MCF 10A (cell line): ENCODE measurements around the gene NFATC1. TPM values are rescaled to one million over a fixed set of nuclear protein-coding genes. Genes with fewer than 3 reads are reported as not detected.
"Not testable (repeated sequence)": the region's sequence is repeated elsewhere in the genome, so short reads cannot be mapped to it uniquely, and the experiment has no call there.

Source experiments
- BruUV-seq: library from RNA; stranded (reverse); fragments of 400-500 nt; replicated peaks from 2 replicates; lab custom pipeline; 2021; lab: Mats Ljungman, UMichigan
- CTCF ChIA-PET: fragments of 300-600 bp; sonication (Branson Sonifier 250); formaldehyde crosslinking; extraction: SDS; loops from one replicate; lab custom pipeline; 2021; ENCODE audit warnings: antibody characterized with exemption, inconsistent platforms; lab: Yijun Ruan, JAX
- POLR2A ChIA-PET: fragments of 300-600, 350-650 bp; sonication (Branson Sonifier 250); formaldehyde crosslinking; extraction: SDS; loops from one replicate; lab custom pipeline; 2020; ENCODE audit warnings: antibody characterized with exemption, inconsistent platforms; lab: Yijun Ruan, JAX
- DNase-seq: peaks from one replicate; pipeline ENCODE4 v3.0.0-alpha.2; 2018; ENCODE audit not compliant: unreplicated experiment
- H3K27ac Mint-ChIP-seq: one replicate; pipeline ENCODE4 v1.8.0; 2022; ENCODE audit warnings: mild to moderate bottlenecking, low read depth, mixed read lengths; ENCODE audit not compliant: unreplicated experiment
- H3K27me3 Mint-ChIP-seq: one replicate; pipeline ENCODE4 v1.8.0; 2022; ENCODE audit warnings: mixed read lengths; ENCODE audit not compliant: insufficient read depth, unreplicated experiment
- H3K36me3 Mint-ChIP-seq: one replicate; pipeline ENCODE4 v1.8.0; 2022; ENCODE audit warnings: mild to moderate bottlenecking, moderate library complexity, mixed read lengths; ENCODE audit not compliant: insufficient read depth, unreplicated experiment
- H3K4me1 Mint-ChIP-seq: one replicate; pipeline ENCODE4 v1.8.0; 2022; ENCODE audit warnings: mixed read lengths; ENCODE audit not compliant: insufficient read depth, unreplicated experiment
- H3K4me3 Mint-ChIP-seq: one replicate; pipeline ENCODE4 v1.8.0; 2022; ENCODE audit warnings: mild to moderate bottlenecking, moderate library complexity, mixed read lengths; ENCODE audit not compliant: unreplicated experiment
- H3K9me3 Mint-ChIP-seq: one replicate; pipeline ENCODE4 v1.8.0; 2022; ENCODE audit warnings: mixed read lengths; ENCODE audit not compliant: unreplicated experiment
- CTCF ChIP-seq: fragments of 200-600 bp; IDR thresholded peaks from one replicate; pipeline ENCODE4 v1.8.0; 2022; ENCODE audit warnings: antibody characterized with exemption, mild to moderate bottlenecking; ENCODE audit not compliant: unreplicated experiment
- intact Hi-C: fragments of 100-400 bp; cut with micrococcal nuclease; formaldehyde crosslinking; loops from 2 replicates; pipeline ENCODE4 v1.14.1; 2022
- total RNA-seq: library from RNA; stranded (reverse); gene quantifications from 2 replicates; pipeline ENCODE4 v1.2.3, GENCODE V29; 2022

NFATC1 gene
- total RNA-seq, 1 experiment from 2014 or later = 2.0 TPM

- H3K27me3 Mint-ChIP-seq = no peaks in the 10 kb centered on the region
- H3K9me3 Mint-ChIP-seq = no peaks in the 10 kb centered on the region
- no peak overlapping the region for H3K27ac Mint-ChIP-seq
- CTCF ChIA-PET = interaction anchor here (0.5 to 2.9 kb wide), 4 partner anchors 155 to 588 kb away, joined by 3 to 13 read pairs (median 7); no protein-coding TSS in a partner anchor
- intact Hi-C loops = loop anchor here (5.0 kb wide), 1 partner anchor 387 kb away; no protein-coding TSS in a partner anchor
- TF ChIP-seq CTCF = no peak
- BruUV-seq = no TSS peak
- no peak for DNase-seq
- POLR2A ChIA-PET = no interaction called here
- H3K4me3 Mint-ChIP-seq = no peak overlapping the region
- H3K36me3 Mint-ChIP-seq = peaks cover 22% of the 10 kb centered on the region
- H3K4me1 Mint-ChIP-seq = no peaks in the 10 kb centered on the region
Observed at GRCh38 chr18:79374408-79375171, 21.1 kb upstream of the NFATC1 start.

- BruUV-seq = no TSS peak
- ChIA-PET POLR2A (interaction anchor here (0.6 kb wide), 1 partner anchor 125 kb away, joined by 3 read pairs; no protein-coding TSS in a partner anchor), CTCF (interaction anchor here (0.6 to 2.9 kb wide), 3 partner anchors 154 to 267 kb away, joined by 4 to 13 read pairs (median 11); no protein-coding TSS in a partner anchor)
Observed at GRCh38 chr18:79375441-79376154, 20.1 kb upstream of the NFATC1 start.

GRCh38 chr18:79376661-79377060 is 19.1 kb upstream of the NFATC1 start:
- H3K36me3 Mint-ChIP-seq = peaks cover 26% of the 10 kb centered on the region
- DNase-seq, POLR2A ChIA-PET, H3K27me3 Mint-ChIP-seq, H3K27ac Mint-ChIP-seq, H3K4me3 Mint-ChIP-seq, H3K9me3 Mint-ChIP-seq, BruUV-seq, H3K4me1 Mint-ChIP-seq: not testable (repeated sequence)
- CTCF ChIA-PET = interaction anchor here (0.6 to 2.9 kb wide), 5 partner anchors 153 to 1314 kb away, joined by 3 to 13 read pairs (median 4); no protein-coding TSS in a partner anchor
- intact Hi-C loops = loop anchor here (5.0 kb wide), 1 partner anchor 389 kb away; no protein-coding TSS in a partner anchor

More at GRCh38 chr18:79375441-79376154, 20.1 kb upstream of the NFATC1 start:
- intact Hi-C loops = loop anchor here (5.0 kb wide), 1 partner anchor 388 kb away; no protein-coding TSS in a partner anchor
- no peaks in the 10 kb centered on the region for H3K4me1 Mint-ChIP-seq
- no peak for DNase-seq
- no peak for TF ChIP-seq CTCF
- no peak overlapping the region for H3K4me3 Mint-ChIP-seq
- H3K36me3 Mint-ChIP-seq = peaks cover 22% of the 10 kb centered on the region
- H3K9me3 Mint-ChIP-seq = no peaks in the 10 kb centered on the region
- H3K27me3 Mint-ChIP-seq = no peaks in the 10 kb centered on the region
- no peak overlapping the region for H3K27ac Mint-ChIP-seq

- no peaks in the 10 kb centered on the region for H3K27me3 Mint-ChIP-seq
- POLR2A ChIA-PET = no interaction called here
- H3K9me3 Mint-ChIP-seq = no peaks in the 10 kb centered on the region
- H3K36me3 Mint-ChIP-seq = peaks cover 33% of the 10 kb centered on the region
- H3K27ac Mint-ChIP-seq = no peak overlapping the region
- no peaks in the 10 kb centered on the region for H3K4me1 Mint-ChIP-seq
- intact Hi-C loops = loop anchor here (5.0 kb wide), 1 partner anchor 390 kb away; no protein-coding TSS in a partner anchor
- no peak overlapping the region for H3K4me3 Mint-ChIP-seq
- BruUV-seq = no TSS peak
- no peak for TF ChIP-seq CTCF
- CTCF ChIA-PET = interaction anchor here (0.5 to 4.6 kb wide), 6 partner anchors 17 to 1355 kb away, joined by 3 to 65 read pairs (median 8); no protein-coding TSS in a partner anchor
- DNase-seq = no peak
Observed at GRCh38 chr18:79377187-79377891, 18.4 kb upstream of the NFATC1 start.
